LNCaP clone FGC (cell line): ENCODE results near the gene TRAF7.
A peak's percentile ranks its signal among the peaks of the same experiment; 100 is the strongest.

ENCODE experiments used
- DNase-seq: peaks from one replicate; pipeline ENCODE4 v3.0.0-alpha.2; 2011; ENCODE audit warnings: low read depth
- H3K4me3 ChIP-seq: 2 replicates; pipeline ENCODE4 v1.5.1; 2011; ENCODE audit warnings: mild to moderate bottlenecking, low read depth, low read length, control low read depth
- CTCF ChIP-seq: IDR thresholded peaks from 2 replicates; pipeline ENCODE4 v1.5.1; 2012; ENCODE audit warnings: mild to moderate bottlenecking; ENCODE audit not compliant: control insufficient read depth, insufficient read depth; ENCODE audit errors: extremely low read depth

TRAF7 gene

GRCh38 chr16:2205104-2205966 is 49.8 kb downstream of the TRAF7 start, which contains the start of gene MLST8:
TSS of gene MLST8 (plus strand) at chr16:2205454. CDS start at chr16:2206086, 632 bp downstream.
- peak; percentile 45 for DNase-seq
- no peak for TF ChIP-seq CTCF
- H3K4me3 ChIP-seq: peak within 1 kb of the TSS; percentile 62

GRCh38 chr16:2205967-2206313 is 50.4 kb downstream of the TRAF7 start:
- no peak for DNase-seq
- H3K4me3 ChIP-seq: peak overlapping the region; percentile 62
- TF ChIP-seq CTCF: no peak

GRCh38 chr16:2206420-2206779 is 50.8 kb downstream of the TRAF7 start:
- peak overlapping the region; percentile 62 for H3K4me3 ChIP-seq
- TF ChIP-seq CTCF: no peak
- no peak for DNase-seq

GRCh38 chr16:2206780-2207433 is 51.3 kb downstream of the TRAF7 start:
- DNase-seq: no peak
- H3K4me3 ChIP-seq: peak overlapping the region; percentile 62
- no peak for TF ChIP-seq CTCF

- DNase-seq: no peak
- TF ChIP-seq CTCF: no peak
- no peak overlapping the region for H3K4me3 ChIP-seq
Measured at GRCh38 chr16:2207872-2208271, 52.3 kb downstream of the TRAF7 start.

GRCh38 chr16:2208308-2208707 is 52.7 kb downstream of the TRAF7 start:
- no peak for TF ChIP-seq CTCF
- no peak for DNase-seq
- no peak overlapping the region for H3K4me3 ChIP-seq
